NCI-H1048 (cell line): ENCODE results near the gene TFEB.

Experiments used
- DNase-seq: peaks from one replicate; lab custom pipeline; 2025; lab: John Stamatoyannopoulos, UW

Gene TFEB

GRCh38 chr6:41690541-41691330, 44.7 kb downstream of the TFEB start:
- no peak for DNase-seq

- no peak for DNase-seq
These were observed 46.0 kb downstream of the TFEB start for GRCh38 chr6:41689171-41690008.

GRCh38 chr6:41688256-41688965, 47.0 kb downstream of the TFEB start:
- no peak for DNase-seq

GRCh38 chr6:41687501-41688175, 47.8 kb downstream of the TFEB start:
- no peak for DNase-seq

- DNase-seq = no peak
These were observed 49.6 kb downstream of the TFEB start for GRCh38 chr6:41685641-41686380.

GRCh38 chr6:41684311-41685180, 50.9 kb downstream of the TFEB start:
- DNase-seq = no peak

- DNase-seq = peak; percentile 46
These were observed 51.7 kb downstream of the TFEB start for GRCh38 chr6:41683523-41684310.

GRCh38 chr6:41683273-41683522, 52.2 kb downstream of the TFEB start:
- no peak for DNase-seq

- no peak for DNase-seq
These were observed 52.7 kb downstream of the TFEB start for GRCh38 chr6:41682497-41683272.

- DNase-seq = peak; percentile 25
These were observed 53.3 kb downstream of the TFEB start for GRCh38 chr6:41682056-41682477.

GRCh38 chr6:41680182-41680965, 55.0 kb downstream of the TFEB start:
- DNase-seq = no peak

- DNase-seq = no peak
These were observed 55.7 kb downstream of the TFEB start for GRCh38 chr6:41679696-41680095.

- no peak for DNase-seq
These were observed 56.8 kb downstream of the TFEB start for GRCh38 chr6:41678511-41679084.

- DNase-seq = no peak
These were observed 58.1 kb downstream of the TFEB start for GRCh38 chr6:41677124-41677921.

GRCh38 chr6:41676431-41676830, 59.0 kb downstream of the TFEB start:
- no peak for DNase-seq

- no peak for DNase-seq
These were observed 59.4 kb downstream of the TFEB start for GRCh38 chr6:41675992-41676391.
